ENCODE measurements around the gene TSPAN32. TPM values are rescaled to one million over a fixed set of nuclear protein-coding genes. Genes with fewer than 3 reads are reported as not detected.

The TSPAN32 gene
- total and polyA plus RNA-seq, 10 donors = 10.6 to 21.8 (median 17.5) TPM

GRCh38 chr11:2346586-2347307 is 44.9 kb downstream of the TSPAN32 start:
- TF ChIP-seq POLR2AphosphoS5 (IDR thresholded peaks at IDR 0.05) (no peak), CTCF (IDR thresholded peaks at IDR 0.05 in 8 of 11, conservative IDR thresholded peaks at IDR 0.05 in 3 of 11) (no peak), POLR2A (IDR thresholded peaks at IDR 0.05) (no peak)
- 65 to 87% (median 78%) methylated on average over 5 to 10 of the region's 10 CpGs for WGBS, 5 donors
- H3K4me3 ChIP-seq = no peak overlapping the region
- no peak for DNase-seq
- intact Hi-C loops (cut with DNase I; ENCODE audit: low total_unique reads) = no loop called here
- no peaks in the 10 kb centered on the region for H3K27me3 ChIP-seq (replicated peaks in 1 of 7)
- H3K27ac ChIP-seq = no peak overlapping the region
- no peaks in the 10 kb centered on the region for H3K36me3 ChIP-seq
- no peaks in the 10 kb centered on the region for H3K4me1 ChIP-seq
- peaks cover 0 to 32% (median 20%) of the 10 kb centered on the region in 8 donors for H3K9me3 ChIP-seq

- Histone ChIP-seq H3K36me3 (no peaks in the 10 kb centered on the region), H3K4me3 (no peak overlapping the region), H3K27me3 (replicated peaks in 1 of 7) (no peaks in the 10 kb centered on the region), H3K9me3 (peaks cover 0 to 32% (median 20%) of the 10 kb centered on the region in 8 donors), H3K4me1 (no peaks in the 10 kb centered on the region), H3K27ac (no peak overlapping the region)
- 81 to 93% (median 84%) methylated on average over 9 of the region's 9 CpGs for WGBS, 5 donors
- intact Hi-C loops (cut with DNase I; ENCODE audit: low total_unique reads) = no loop called here
- TF ChIP-seq CTCF (IDR thresholded peaks at IDR 0.05 in 8 of 11, conservative IDR thresholded peaks at IDR 0.05 in 3 of 11) (no peak), POLR2A (IDR thresholded peaks at IDR 0.05) (no peak), POLR2AphosphoS5 (IDR thresholded peaks at IDR 0.05) (no peak)
- DNase-seq = peak; percentile 18
These were observed 45.6 kb downstream of the TSPAN32 start for GRCh38 chr11:2347308-2347830.

- TF ChIP-seq CTCF (IDR thresholded peaks at IDR 0.05 in 8 of 11, conservative IDR thresholded peaks at IDR 0.05 in 3 of 11) (no peak), POLR2AphosphoS5 (IDR thresholded peaks at IDR 0.05) (no peak), POLR2A (IDR thresholded peaks at IDR 0.05) (no peak)
- Histone ChIP-seq H3K4me1 (no peaks in the 10 kb centered on the region), H3K36me3 (no peaks in the 10 kb centered on the region), H3K9me3 (peaks cover 0 to 23% (median 16%) of the 10 kb centered on the region in 8 donors), H3K27ac (no peak overlapping the region), H3K27me3 (replicated peaks in 1 of 7) (no peaks in the 10 kb centered on the region), H3K4me3 (no peak overlapping the region)
- WGBS, 5 donors = 91 to 100% (median 96%) methylated on average over 1 of the region's 1 CpG
- DNase-seq = no peak
- intact Hi-C loops (cut with DNase I; ENCODE audit: low total_unique reads) = no loop called here
These were observed 47.2 kb downstream of the TSPAN32 start for GRCh38 chr11:2348986-2349385.

GRCh38 chr11:2351701-2352100 is 49.9 kb downstream of the TSPAN32 start:
- TF ChIP-seq POLR2A (IDR thresholded peaks at IDR 0.05) (no peak), CTCF (IDR thresholded peaks at IDR 0.05 in 8 of 11, conservative IDR thresholded peaks at IDR 0.05 in 3 of 11) (no peak), POLR2AphosphoS5 (IDR thresholded peaks at IDR 0.05) (no peak)
- 76 to 90% (median 85%) methylated on average over 1 to 3 of the region's 3 CpGs for WGBS, 5 donors
- Histone ChIP-seq H3K4me3 (no peak overlapping the region), H3K9me3 (peaks cover 0 to 23% (median 15%) of the 10 kb centered on the region in 8 donors), H3K4me1 (no peaks in the 10 kb centered on the region), H3K36me3 (no peaks in the 10 kb centered on the region), H3K27ac (no peak overlapping the region), H3K27me3 (replicated peaks in 1 of 7) (no peaks in the 10 kb centered on the region)
- no peak for DNase-seq
- intact Hi-C loops (cut with DNase I; ENCODE audit: low total_unique reads) = no loop called here
